Mucosa of rectum (tissue), 2 donors: ENCODE measurements around the gene ADGRG1.

Experiments
- H3K27ac ChIP-seq, 2 donors: one replicate each; pipeline ENCODE4 v1.7.0; 2013; ENCODE audit warnings: inconsistent platforms in 2 of 2, low read depth in 2 of 2, low read length in 2 of 2
- H3K27me3 ChIP-seq, 2 donors: one replicate each; pipeline ENCODE4 v1.7.0; 2013; ENCODE audit warnings: low read length in 2 of 2; ENCODE audit not compliant: control insufficient read depth in 2 of 2, insufficient read depth in 2 of 2
- H3K36me3 ChIP-seq, 2 donors: one replicate each; pipeline ENCODE4 v1.7.0; 2013; ENCODE audit warnings: low read length in 2 of 2; ENCODE audit not compliant: control insufficient read depth in 2 of 2, insufficient read depth in 2 of 2
- H3K4me1 ChIP-seq, 2 donors: one replicate each; pipeline ENCODE4 v1.7.0; 2013; ENCODE audit warnings: low read length in 2 of 2, mild to moderate bottlenecking in 1 of 2; ENCODE audit not compliant: control insufficient read depth in 2 of 2, insufficient read depth in 2 of 2
- H3K4me3 ChIP-seq, 2 donors: one replicate each; pipeline ENCODE4 v1.7.0; 2013; ENCODE audit warnings: low read length in 2 of 2
- H3K9ac ChIP-seq, 2 donors: one replicate each; pipeline ENCODE4 v1.7.0; 2013; ENCODE audit warnings: low read length in 2 of 2, low read depth in 1 of 2, mild to moderate bottlenecking in 1 of 2
- H3K9me3 ChIP-seq, 2 donors: one replicate each; pipeline ENCODE4 v1.7.0; 2013; ENCODE audit warnings: low read length in 2 of 2; ENCODE audit not compliant: control insufficient read depth in 2 of 2
- donor health status: healthy.
- donor health status: Normal muscosa, but diverticular disease.

The ADGRG1 gene

GRCh38 chr16:57672824-57673223 is 44.4 kb downstream of the ADGRG1 start:
- Histone ChIP-seq H3K27me3 (peaks cover 0 to 5% of the 10 kb centered on the region in 2 donors), H3K27ac (no peak overlapping the region), H3K9me3 (no peaks in the 10 kb centered on the region), H3K36me3 (no peaks in the 10 kb centered on the region), H3K4me1 (no peaks in the 10 kb centered on the region), H3K4me3 (no peak overlapping the region), H3K9ac (no peak overlapping the region)

GRCh38 chr16:57675741-57676551 is 47.5 kb downstream of the ADGRG1 start:
- Histone ChIP-seq H3K9me3 (no peaks in the 10 kb centered on the region), H3K36me3 (no peaks in the 10 kb centered on the region), H3K4me3 (no peak overlapping the region), H3K27me3 (peaks cover 0 to 2% of the 10 kb centered on the region in 2 donors), H3K4me1 (no peaks in the 10 kb centered on the region), H3K27ac (no peak overlapping the region), H3K9ac (no peak overlapping the region)

GRCh38 chr16:57676553-57677085 is 48.2 kb downstream of the ADGRG1 start:
- no peaks in the 10 kb centered on the region for H3K9me3 ChIP-seq
- H3K27me3 ChIP-seq, result peaks cover 0 to 2% of the 10 kb centered on the region in 2 donors
- no peak overlapping the region for H3K4me3 ChIP-seq
- H3K9ac ChIP-seq, result no peak overlapping the region
- H3K36me3 ChIP-seq, result no peaks in the 10 kb centered on the region
- no peak overlapping the region for H3K27ac ChIP-seq
- H3K4me1 ChIP-seq, result no peaks in the 10 kb centered on the region

- Histone ChIP-seq H3K9me3 (no peaks in the 10 kb centered on the region), H3K27ac (no peak overlapping the region), H3K36me3 (no peaks in the 10 kb centered on the region), H3K4me3 (no peak overlapping the region), H3K4me1 (no peaks in the 10 kb centered on the region), H3K27me3 (peaks cover 0 to 2% of the 10 kb centered on the region in 2 donors), H3K9ac (no peak overlapping the region)
Observed at GRCh38 chr16:57677622-57678369, 49.4 kb downstream of the ADGRG1 start.

- no peak overlapping the region for H3K9ac ChIP-seq
Observed at GRCh38 chr16:57679016-57679415, 50.6 kb downstream of the ADGRG1 start.

GRCh38 chr16:57679767-57680482 is 51.5 kb downstream of the ADGRG1 start:
- Histone ChIP-seq H3K4me3 (no peak overlapping the region), H3K36me3 (no peaks in the 10 kb centered on the region), H3K27ac (no peak overlapping the region), H3K9ac (no peak overlapping the region), H3K27me3 (no peaks in the 10 kb centered on the region), H3K4me1 (no peaks in the 10 kb centered on the region), H3K9me3 (no peaks in the 10 kb centered on the region)

More at GRCh38 chr16:57679016-57679415, 50.6 kb downstream of the ADGRG1 start:
- Histone ChIP-seq H3K27me3 (no peaks in the 10 kb centered on the region), H3K27ac (no peak overlapping the region), H3K4me3 (no peak overlapping the region), H3K36me3 (no peaks in the 10 kb centered on the region), H3K9me3 (no peaks in the 10 kb centered on the region), H3K4me1 (no peaks in the 10 kb centered on the region)

- no peak overlapping the region for H3K27ac ChIP-seq
- H3K4me3 ChIP-seq, result no peak overlapping the region
- H3K4me1 ChIP-seq, result no peaks in the 10 kb centered on the region
- no peak overlapping the region for H3K9ac ChIP-seq
- H3K36me3 ChIP-seq, result no peaks in the 10 kb centered on the region
- H3K9me3 ChIP-seq, result no peaks in the 10 kb centered on the region
- H3K27me3 ChIP-seq, result no peaks in the 10 kb centered on the region
Observed at GRCh38 chr16:57680842-57681375, 52.5 kb downstream of the ADGRG1 start.

GRCh38 chr16:57681950-57682728 is 53.7 kb downstream of the ADGRG1 start:
- Histone ChIP-seq H3K36me3 (no peaks in the 10 kb centered on the region), H3K27ac (no peak overlapping the region), H3K9ac (no peak overlapping the region), H3K27me3 (no peaks in the 10 kb centered on the region), H3K9me3 (no peaks in the 10 kb centered on the region), H3K4me1 (no peaks in the 10 kb centered on the region), H3K4me3 (no peak overlapping the region)

GRCh38 chr16:57682809-57683635 is 54.6 kb downstream of the ADGRG1 start:
- Histone ChIP-seq H3K9me3 (no peaks in the 10 kb centered on the region), H3K27ac (no peak overlapping the region), H3K27me3 (no peaks in the 10 kb centered on the region), H3K36me3 (no peaks in the 10 kb centered on the region), H3K4me3 (no peak overlapping the region), H3K4me1 (no peaks in the 10 kb centered on the region), H3K9ac (no peak overlapping the region)
